GM12872 (cell line): ENCODE results near the gene MED15.

Experiments used
- CTCF ChIP-seq: IDR thresholded peaks from 3 replicates; pipeline ENCODE4 v1.5.1; 2011; ENCODE audit warnings: low read depth, mild to moderate bottlenecking, low read length, moderate library complexity; ENCODE audit not compliant: insufficient read depth

MED15 gene

GRCh38 chr22:20475115-20475436 lies 32.3 kb upstream of the MED15 start:
- no peak for TF ChIP-seq CTCF

GRCh38 chr22:20479612-20480196 lies 27.7 kb upstream of the MED15 start:
- no peak for TF ChIP-seq CTCF

- no peak for TF ChIP-seq CTCF
Measured at GRCh38 chr22:20483771-20484170, 23.6 kb upstream of the MED15 start.

GRCh38 chr22:20484948-20485683 lies 22.3 kb upstream of the MED15 start:
- no peak for TF ChIP-seq CTCF

- TF ChIP-seq CTCF = no peak
Measured at GRCh38 chr22:20486229-20486628, 21.2 kb upstream of the MED15 start.

GRCh38 chr22:20487715-20488114 lies 19.7 kb upstream of the MED15 start:
- no peak for TF ChIP-seq CTCF

- no peak for TF ChIP-seq CTCF
Measured at GRCh38 chr22:20488946-20489345, 18.5 kb upstream of the MED15 start.
